Measurements from ENCODE around the gene IP6K2.

Gene IP6K2

GRCh38 chr3:48694610-48695392 is 22.2 kb downstream of the IP6K2 start:
- DNase-seq (ENCODE audit: extremely low spot score, insufficient read length, low read depth) (no peak), FAIRE-seq (no peak)

GRCh38 chr3:48693826-48694225 is 23.2 kb downstream of the IP6K2 start:
- no peak for DNase-seq (ENCODE audit: extremely low spot score, insufficient read length, low read depth)
- no peak for FAIRE-seq

GRCh38 chr3:48692551-48692950 is 24.5 kb downstream of the IP6K2 start:
- no peak for DNase-seq (ENCODE audit: extremely low spot score, insufficient read length, low read depth)
- FAIRE-seq: no peak

GRCh38 chr3:48690846-48691458 is 26.1 kb downstream of the IP6K2 start:
- DNase-seq (ENCODE audit: extremely low spot score, insufficient read length, low read depth) (no peak), FAIRE-seq (no peak)

- no peak for DNase-seq (ENCODE audit: extremely low spot score, insufficient read length, low read depth)
- no peak for FAIRE-seq
Measured at GRCh38 chr3:48689384-48689783, 27.6 kb downstream of the IP6K2 start.

- no peak for DNase-seq (ENCODE audit: extremely low spot score, insufficient read length, low read depth)
- no peak for FAIRE-seq
Measured at GRCh38 chr3:48688737-48689075, 28.3 kb downstream of the IP6K2 start.

- FAIRE-seq: no peak
- no peak for DNase-seq (ENCODE audit: extremely low spot score, insufficient read length, low read depth)
Measured at GRCh38 chr3:48688032-48688736, 28.8 kb downstream of the IP6K2 start.

- DNase-seq (ENCODE audit: extremely low spot score, insufficient read length, low read depth) (no peak), FAIRE-seq (no peak)
Measured at GRCh38 chr3:48687220-48687678, 29.8 kb downstream of the IP6K2 start.

- no peak for DNase-seq (ENCODE audit: extremely low spot score, insufficient read length, low read depth)
Measured at GRCh38 chr3:48686538-48687219, 30.3 kb downstream of the IP6K2 start.

GRCh38 chr3:48685603-48686511 is 31.2 kb downstream of the IP6K2 start, which contains the start of gene NCKIPSD:
Gene NCKIPSD, minus strand, starts transcription at chr3:48685915. Its CDS starts 108 bp downstream, at chr3:48685807.
- peak; percentile 91 for DNase-seq (ENCODE audit: extremely low spot score, insufficient read length, low read depth)
- peak; percentile 71 for FAIRE-seq

More at GRCh38 chr3:48686538-48687219, 30.3 kb downstream of the IP6K2 start:
- no peak for FAIRE-seq

- no peak for DNase-seq (ENCODE audit: extremely low spot score, insufficient read length, low read depth)
- no peak for FAIRE-seq
Measured at GRCh38 chr3:48685293-48685602, 31.8 kb downstream of the IP6K2 start.

- DNase-seq (ENCODE audit: extremely low spot score, insufficient read length, low read depth) (no peak), FAIRE-seq (no peak)
Measured at GRCh38 chr3:48684480-48685143, 32.4 kb downstream of the IP6K2 start.

- FAIRE-seq (no peak), DNase-seq (ENCODE audit: extremely low spot score, insufficient read length, low read depth) (no peak)
Measured at GRCh38 chr3:48684054-48684349, 33.0 kb downstream of the IP6K2 start.

GRCh38 chr3:48682786-48683185 is 34.2 kb downstream of the IP6K2 start:
- FAIRE-seq: no peak
- DNase-seq (ENCODE audit: extremely low spot score, insufficient read length, low read depth): no peak

- no peak for DNase-seq (ENCODE audit: extremely low spot score, insufficient read length, low read depth)
- FAIRE-seq: no peak
Measured at GRCh38 chr3:48681974-48682610, 34.9 kb downstream of the IP6K2 start.

- FAIRE-seq: no peak
Measured at GRCh38 chr3:48681541-48681880, 35.5 kb downstream of the IP6K2 start.

GRCh38 chr3:48680811-48681540 is 36.0 kb downstream of the IP6K2 start:
- DNase-seq (ENCODE audit: extremely low spot score, insufficient read length, low read depth) (no peak), FAIRE-seq (no peak)

More at GRCh38 chr3:48681541-48681880, 35.5 kb downstream of the IP6K2 start:
- DNase-seq (ENCODE audit: extremely low spot score, insufficient read length, low read depth): no peak

All from GM18507 (cell line).